Inflammatory macrophage treated with lipopolysaccharide for 1 hour (primary cell): ENCODE results near the gene TNS4.
A peak's percentile ranks its signal among the peaks of the same experiment; 100 is the strongest.
"Not testable (repeated sequence)": the region's sequence is repeated elsewhere in the genome, so short reads cannot be mapped to it uniquely, and the experiment has no call there.

ENCODE experiments used
- DNase-seq, 2 donors: peaks; one replicate each; pipeline ENCODE4 v3.0.0-alpha.2; 2020 to 2022

The TNS4 gene, protein sequence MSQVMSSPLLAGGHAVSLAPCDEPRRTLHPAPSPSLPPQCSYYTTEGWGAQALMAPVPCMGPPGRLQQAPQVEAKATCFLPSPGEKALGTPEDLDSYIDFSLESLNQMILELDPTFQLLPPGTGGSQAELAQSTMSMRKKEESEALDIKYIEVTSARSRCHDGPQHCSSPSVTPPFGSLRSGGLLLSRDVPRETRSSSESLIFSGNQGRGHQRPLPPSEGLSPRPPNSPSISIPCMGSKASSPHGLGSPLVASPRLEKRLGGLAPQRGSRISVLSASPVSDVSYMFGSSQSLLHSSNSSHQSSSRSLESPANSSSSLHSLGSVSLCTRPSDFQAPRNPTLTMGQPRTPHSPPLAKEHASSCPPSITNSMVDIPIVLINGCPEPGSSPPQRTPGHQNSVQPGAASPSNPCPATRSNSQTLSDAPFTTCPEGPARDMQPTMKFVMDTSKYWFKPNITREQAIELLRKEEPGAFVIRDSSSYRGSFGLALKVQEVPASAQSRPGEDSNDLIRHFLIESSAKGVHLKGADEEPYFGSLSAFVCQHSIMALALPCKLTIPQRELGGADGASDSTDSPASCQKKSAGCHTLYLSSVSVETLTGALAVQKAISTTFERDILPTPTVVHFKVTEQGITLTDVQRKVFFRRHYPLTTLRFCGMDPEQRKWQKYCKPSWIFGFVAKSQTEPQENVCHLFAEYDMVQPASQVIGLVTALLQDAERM

DNA sequence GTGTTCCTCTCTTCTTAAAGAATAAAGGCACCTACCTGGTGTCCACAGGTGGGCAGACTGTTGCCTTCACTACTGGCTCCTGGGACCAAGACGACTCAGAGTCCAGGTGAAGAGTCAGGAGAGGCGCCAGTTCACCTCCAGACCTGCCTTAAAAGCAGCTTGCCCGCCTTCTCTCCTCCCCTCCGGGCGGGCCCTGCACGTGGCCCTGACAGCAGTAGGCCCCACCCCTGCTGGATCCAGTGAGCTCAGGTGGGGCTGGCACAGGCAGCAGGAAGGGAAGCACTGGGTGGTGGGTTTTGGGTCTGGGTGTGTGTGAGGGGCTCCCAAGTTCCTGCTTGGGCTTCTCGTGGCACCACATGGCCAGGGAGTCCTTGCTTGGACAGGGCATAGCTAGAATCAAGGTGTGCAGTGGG, at the start of gene TNS4:
Gene TNS4, minus strand, starts transcription at position 125 of the 413 bp plus-strand sequence. CDS start 5,198 bp downstream, outside the sequence.
- no peak for DNase-seq

GRCh38 chr17:40550608-40551007, 49.2 kb upstream of the TNS4 start:
- DNase-seq, result no peak

DNA sequence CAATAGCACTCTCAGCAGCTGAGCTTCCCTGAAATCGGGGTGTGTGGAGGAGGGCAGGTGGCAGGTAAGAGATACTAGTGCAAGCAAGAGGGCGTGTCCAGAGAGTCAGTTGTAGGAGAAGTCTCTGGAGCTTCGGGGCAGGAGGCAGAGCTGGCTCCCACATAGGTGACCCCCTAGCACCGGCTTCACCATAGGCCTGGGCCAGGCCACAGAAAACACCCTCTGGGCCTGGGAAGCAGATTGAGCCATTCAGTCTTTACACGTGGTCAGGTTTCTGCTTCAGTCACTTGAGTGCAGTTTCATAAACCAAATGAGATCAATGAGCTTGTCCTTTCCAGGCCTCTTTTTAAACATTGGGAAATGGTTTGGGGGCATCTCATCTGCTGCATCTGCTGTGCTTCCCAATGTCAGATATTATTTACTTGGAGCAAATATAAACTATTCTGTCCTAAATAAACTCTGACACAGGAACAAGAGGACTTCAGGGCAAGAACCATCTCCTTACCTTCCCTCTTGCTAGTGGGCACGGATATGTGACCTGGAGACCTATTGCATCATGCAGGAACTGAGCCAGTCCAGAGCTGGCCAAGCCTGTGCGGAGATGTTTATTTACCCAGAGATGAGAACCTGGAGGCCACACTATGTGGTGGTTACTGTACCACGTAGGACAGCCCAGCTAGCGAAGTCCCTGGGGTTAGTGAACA, 47.7 kb upstream of the TNS4 start:
- DNase-seq, result no peak

DNA sequence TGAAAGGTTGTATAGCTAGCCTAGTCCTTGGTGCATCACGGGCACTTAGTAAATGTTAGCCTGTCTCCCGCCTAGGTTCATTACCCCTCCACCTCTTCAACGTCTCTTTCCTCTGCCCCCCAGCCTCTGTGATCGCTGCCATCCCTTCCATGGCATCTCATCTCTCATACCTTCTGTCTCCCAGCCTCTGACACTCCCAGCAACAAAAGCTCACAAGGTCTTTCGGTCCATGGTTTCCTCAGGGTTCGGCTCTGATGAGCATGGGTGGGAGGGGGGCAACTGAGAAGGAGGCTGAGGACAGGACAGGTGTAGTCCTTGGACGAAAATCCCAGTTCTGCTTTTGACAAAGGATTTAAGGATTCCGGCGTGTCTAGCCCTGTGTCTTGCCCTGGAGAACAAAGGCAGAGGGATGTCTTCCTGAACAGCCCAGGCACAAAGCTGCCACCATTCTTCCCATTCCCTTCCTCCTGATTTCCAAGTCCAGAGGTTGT, 47.1 kb upstream of the TNS4 start:
- DNase-seq, result no peak

GRCh38 chr17:40547785-40548478, 46.5 kb upstream of the TNS4 start:
- no peak for DNase-seq

DNA sequence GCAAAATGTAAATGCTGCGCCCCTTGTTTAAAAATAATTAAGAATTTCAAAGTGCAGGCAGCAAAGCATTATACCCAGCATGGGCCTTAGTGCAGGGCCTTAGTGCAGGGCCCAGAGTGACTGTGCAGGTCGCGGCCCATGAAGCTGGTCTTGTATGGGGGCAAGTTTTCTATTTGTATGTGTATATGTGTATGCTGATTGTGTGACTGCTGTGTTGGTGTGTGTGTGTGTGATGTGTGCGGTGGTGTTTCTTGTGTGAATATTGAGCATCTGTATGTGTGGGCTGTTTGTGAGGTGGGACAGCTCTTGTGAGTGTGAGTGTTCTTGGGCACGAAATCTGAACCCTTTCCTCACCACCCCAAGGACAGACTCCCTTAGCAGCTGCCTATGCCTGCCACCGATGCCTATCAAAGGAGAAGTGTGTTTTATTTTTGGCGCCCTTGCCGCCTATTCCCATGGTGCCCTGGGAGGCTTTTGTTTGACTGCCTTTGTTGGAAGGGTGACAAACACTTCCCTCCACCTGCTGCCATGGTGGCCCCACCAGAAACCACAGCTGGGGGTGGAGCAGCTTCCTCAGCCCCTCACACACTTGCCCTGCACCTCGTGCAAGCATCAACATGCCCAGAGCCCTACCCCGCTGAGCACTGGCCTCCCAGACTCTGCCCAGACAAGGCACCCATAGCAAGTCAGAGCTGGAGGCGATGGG, 45.8 kb upstream of the TNS4 start:
- no peak for DNase-seq

DNA sequence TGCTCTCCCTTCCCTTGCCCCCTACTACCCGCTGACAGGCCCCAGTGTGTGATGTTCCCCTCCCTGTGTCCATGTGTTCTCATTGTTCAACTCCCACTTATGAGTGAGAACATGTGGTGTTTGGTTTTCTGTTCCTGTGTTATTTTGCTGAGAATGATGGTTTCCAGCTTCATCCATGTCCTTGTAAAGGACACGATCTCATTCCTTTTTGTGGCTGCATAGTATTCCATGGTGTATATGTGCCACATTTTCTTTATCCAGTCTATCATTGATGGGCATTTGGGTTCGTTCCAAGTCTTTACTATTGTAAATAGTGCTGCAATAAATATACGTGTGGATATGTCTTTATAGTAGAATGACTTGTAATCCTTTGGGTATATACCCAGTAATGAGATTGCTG, 45.1 kb upstream of the TNS4 start:
- not testable (repeated sequence) for DNase-seq

GRCh38 chr17:40545660-40546059, 44.2 kb upstream of the TNS4 start:
- no peak for DNase-seq

- DNase-seq, result peak; percentile 52 to 80
Observed at GRCh38 chr17:40542558-40543411, 41.4 kb upstream of the TNS4 start.

DNA sequence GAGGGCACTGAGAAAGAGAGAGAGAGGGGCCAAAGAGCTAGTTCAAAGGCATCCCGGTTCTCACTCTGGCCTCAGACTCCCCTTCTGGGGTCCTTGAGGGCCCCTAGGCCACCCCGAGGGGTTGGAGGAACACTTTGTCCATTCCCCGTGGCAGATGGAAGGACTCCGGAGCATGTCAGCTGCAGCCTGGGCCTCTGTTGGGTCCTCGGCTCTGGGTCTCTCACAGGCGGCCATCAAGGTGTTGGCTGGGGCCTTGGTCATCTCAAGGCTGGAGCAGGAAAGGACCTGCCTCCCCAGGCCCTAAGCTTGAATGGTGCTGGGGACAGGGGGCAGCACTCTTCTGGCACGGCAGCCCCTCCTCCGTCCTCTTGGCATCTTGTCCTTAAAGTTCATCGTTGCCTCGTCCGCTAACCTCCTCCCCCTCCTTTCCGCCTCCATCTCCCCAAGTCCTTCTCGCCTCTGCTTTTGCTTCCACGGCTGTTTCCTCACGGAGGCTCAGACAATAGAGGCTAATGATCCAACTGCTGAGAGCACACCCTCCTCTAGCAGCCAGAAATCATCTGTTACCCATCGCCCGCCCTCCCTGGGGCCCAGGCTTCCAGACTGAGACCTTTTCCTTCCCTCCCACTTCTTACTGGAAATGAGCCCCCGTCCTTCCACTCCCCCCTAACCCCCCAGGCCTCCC, 40.6 kb upstream of the TNS4 start:
- DNase-seq, result no peak

GRCh38 chr17:40541060-40541872, 39.8 kb upstream of the TNS4 start:
- DNase-seq, result no peak

GRCh38 chr17:40540448-40540847, 39.0 kb upstream of the TNS4 start:
- no peak for DNase-seq

- DNase-seq, result no peak
Observed at GRCh38 chr17:40539711-40540411, 38.4 kb upstream of the TNS4 start.

- no peak for DNase-seq
Observed at GRCh38 chr17:40538936-40539705, 37.7 kb upstream of the TNS4 start.

DNA sequence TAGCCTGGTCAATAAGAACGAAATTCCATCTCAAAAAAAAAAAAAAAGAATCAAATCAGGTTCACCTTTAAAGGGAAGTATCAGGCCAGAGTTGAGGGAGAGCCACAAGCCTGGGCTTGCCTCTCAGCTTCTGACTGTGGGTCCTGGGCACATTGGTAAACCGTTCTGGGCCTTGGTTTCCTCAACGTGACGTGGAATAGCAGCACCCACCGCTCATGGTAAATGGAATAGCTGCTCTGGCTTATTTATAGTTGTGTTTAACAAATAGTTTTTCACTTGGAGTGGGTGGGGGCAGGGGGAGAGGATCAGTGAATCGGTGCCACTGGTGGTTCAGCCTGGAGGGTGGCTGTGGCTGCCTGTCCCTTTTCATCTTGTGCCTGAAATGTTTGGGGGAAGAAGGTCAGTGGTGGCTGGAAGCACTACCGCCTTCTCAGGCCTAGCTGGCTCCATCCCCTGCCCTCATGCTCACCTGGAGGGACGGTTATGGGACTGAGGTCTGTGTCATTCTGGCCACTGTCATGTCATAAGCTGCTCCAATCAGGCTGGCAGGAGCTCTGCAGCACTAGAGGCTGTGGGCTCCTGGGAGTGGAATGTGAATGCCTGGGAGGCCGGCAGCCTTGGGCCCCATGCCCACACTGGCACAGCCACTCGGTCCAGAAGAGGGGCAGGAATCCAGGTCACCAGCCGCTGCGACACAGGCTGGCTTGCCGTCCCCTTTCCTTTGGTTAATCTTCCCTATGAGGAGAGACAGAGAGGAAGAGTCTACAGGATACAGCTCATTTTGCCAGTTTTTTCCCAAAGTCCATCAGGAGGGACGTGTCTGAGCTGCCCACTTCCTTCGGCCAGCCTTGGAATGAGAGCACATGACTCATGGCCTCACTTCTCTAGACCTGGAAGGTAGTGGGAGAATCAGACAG, 36.9 kb upstream of the TNS4 start:
- no peak for DNase-seq

- DNase-seq, result no peak
Observed at GRCh38 chr17:40536295-40537171, 35.1 kb upstream of the TNS4 start.
